Suprapubic skin (tissue), 4 donors: ENCODE measurements around the gene VWA7. TPM values are rescaled to one million over a fixed set of nuclear protein-coding genes. Genes with fewer than 3 reads are reported as not detected.

Experiments
- DNase-seq, 2 donors: peaks; one replicate each; pipeline ENCODE4 v3.0.0-alpha.2; 2019; ENCODE audit warnings: low spot score in 2 of 2
- H3K27ac ChIP-seq: fragments of 200-600 bp; sonication (generic); one replicate; pipeline ENCODE4 v1.5.1; 2019
- H3K27me3 ChIP-seq: fragments of 200-600 bp; sonication (generic); one replicate; pipeline ENCODE4 v1.5.1; 2019
- H3K36me3 ChIP-seq: fragments of 200-600 bp; sonication (generic); one replicate; pipeline ENCODE4 v1.5.1; 2019
- H3K4me1 ChIP-seq: fragments of 200-600 bp; sonication (generic); one replicate; pipeline ENCODE4 v1.5.1; 2019
- H3K4me3 ChIP-seq: fragments of 200-600 bp; sonication (generic); one replicate; pipeline ENCODE4 v1.5.1; 2019; ENCODE audit warnings: mild to moderate bottlenecking
- H3K9me3 ChIP-seq: fragments of 200-600 bp; sonication (generic); one replicate; pipeline ENCODE4 v1.5.1; 2019
- EP300 ChIP-seq: sonication (generic); formaldehyde crosslinking; IDR thresholded peaks from one replicate; pipeline ENCODE4 v1.6.1; 2017; ENCODE audit warnings: antibody characterized with exemption
- POLR2A ChIP-seq, 2 donors: fragments of 450-650 bp; IDR thresholded peaks; one replicate each; pipeline ENCODE4 v1.6.1; 2017; ENCODE audit warnings: antibody characterized with exemption in 2 of 2, mild to moderate bottlenecking in 2 of 2, moderate library complexity in 2 of 2
- POLR2AphosphoS5 ChIP-seq, 3 donors: sonication (generic); formaldehyde crosslinking; IDR thresholded peaks; one replicate each; pipeline ENCODE4 v1.6.1; 2017; ENCODE audit warnings: antibody characterized with exemption in 3 of 3
- WGBS: methylation state at CpG from one replicate; pipeline ENCODE4 v1.1.5; 2018; 5-methylcytosine and 5-hydroxymethylcytosine counted together
- total RNA-seq, 4 donors: library from RNA; depleted of rRNA; stranded (reverse); fragments of >200 nt; gene quantifications; one replicate each; pipeline ENCODE4 v1.1.0, GENCODE V29; 2016
- TF ChIP-seq, protein P1 (sequence below), 2 donors: fragments of 200-600 bp in 1 of 2; fragments of 450-650 bp in 1 of 2; sonication (generic) in 1 of 2; IDR thresholded peaks; one replicate each; pipeline ENCODE4 v1.5.1; 2016 to 2019; ENCODE audit warnings: antibody characterized with exemption in 2 of 2, mild to moderate bottlenecking in 1 of 2, moderate library complexity in 1 of 2

Gene VWA7
- total RNA-seq, 4 donors from 2014 or later = 1.3 to 3.3 (median 2.3) TPM

- peaks cover 11% of the 10 kb centered on the region for H3K4me1 ChIP-seq
- H3K27ac ChIP-seq = no peak overlapping the region
- peaks cover 15% of the 10 kb centered on the region for H3K36me3 ChIP-seq
- H3K9me3 ChIP-seq = no peaks in the 10 kb centered on the region
- DNase-seq = no peak
- TF ChIP-seq EP300 (no peak), POLR2A (IDR thresholded peaks at IDR 0.05) (no peak), POLR2AphosphoS5 (IDR thresholded peaks at IDR 0.05) (no peak)
- TF ChIP-seq, protein P1, sequence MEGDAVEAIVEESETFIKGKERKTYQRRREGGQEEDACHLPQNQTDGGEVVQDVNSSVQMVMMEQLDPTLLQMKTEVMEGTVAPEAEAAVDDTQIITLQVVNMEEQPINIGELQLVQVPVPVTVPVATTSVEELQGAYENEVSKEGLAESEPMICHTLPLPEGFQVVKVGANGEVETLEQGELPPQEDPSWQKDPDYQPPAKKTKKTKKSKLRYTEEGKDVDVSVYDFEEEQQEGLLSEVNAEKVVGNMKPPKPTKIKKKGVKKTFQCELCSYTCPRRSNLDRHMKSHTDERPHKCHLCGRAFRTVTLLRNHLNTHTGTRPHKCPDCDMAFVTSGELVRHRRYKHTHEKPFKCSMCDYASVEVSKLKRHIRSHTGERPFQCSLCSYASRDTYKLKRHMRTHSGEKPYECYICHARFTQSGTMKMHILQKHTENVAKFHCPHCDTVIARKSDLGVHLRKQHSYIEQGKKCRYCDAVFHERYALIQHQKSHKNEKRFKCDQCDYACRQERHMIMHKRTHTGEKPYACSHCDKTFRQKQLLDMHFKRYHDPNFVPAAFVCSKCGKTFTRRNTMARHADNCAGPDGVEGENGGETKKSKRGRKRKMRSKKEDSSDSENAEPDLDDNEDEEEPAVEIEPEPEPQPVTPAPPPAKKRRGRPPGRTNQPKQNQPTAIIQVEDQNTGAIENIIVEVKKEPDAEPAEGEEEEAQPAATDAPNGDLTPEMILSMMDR (IDR thresholded peaks at IDR 0.05) = no peak
- H3K4me3 ChIP-seq = no peak overlapping the region
- WGBS = 89% methylated on average over 1 of the region's 1 CpG
- H3K27me3 ChIP-seq = no peaks in the 10 kb centered on the region
Measured at GRCh38 chr6:31744422-31744821, 32.7 kb downstream of the VWA7 start.

DNA sequence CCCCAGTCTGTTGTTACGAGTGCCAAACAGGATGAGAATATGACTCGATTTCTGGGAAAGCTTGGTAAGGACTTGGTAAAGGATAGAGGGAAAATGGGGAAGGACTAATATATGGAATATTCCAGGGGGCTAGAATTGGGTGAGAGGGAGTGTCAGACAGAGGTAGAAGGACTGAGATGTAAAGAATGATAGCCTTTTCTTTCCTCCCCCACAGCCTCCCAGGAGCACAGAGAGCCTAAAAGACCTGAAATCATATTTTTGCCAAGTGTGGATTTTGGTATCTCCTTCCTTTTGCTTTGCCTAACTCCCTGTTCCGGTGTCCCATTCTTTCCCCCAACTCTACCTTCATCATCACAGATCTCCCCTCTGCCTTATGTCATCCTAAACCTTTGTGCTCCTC, 34.2 kb downstream of the VWA7 start:
- H3K4me3 ChIP-seq = no peak overlapping the region
- DNase-seq = no peak
- 84% methylated on average over 3 of the region's 3 CpGs for WGBS
- no peaks in the 10 kb centered on the region for H3K27me3 ChIP-seq
- no peak overlapping the region for H3K27ac ChIP-seq
- peaks cover 15% of the 10 kb centered on the region for H3K36me3 ChIP-seq
- peaks cover 26% of the 10 kb centered on the region for H3K4me1 ChIP-seq
- TF ChIP-seq EP300 (no peak), POLR2A (IDR thresholded peaks at IDR 0.05) (no peak), POLR2AphosphoS5 (IDR thresholded peaks at IDR 0.05) (no peak)
- TF ChIP-seq, protein P1 (IDR thresholded peaks at IDR 0.05) = no peak
- H3K9me3 ChIP-seq = no peaks in the 10 kb centered on the region

- DNase-seq = no peak
- H3K4me1 ChIP-seq = peaks cover 37% of the 10 kb centered on the region
- TF ChIP-seq, protein P1 (IDR thresholded peaks at IDR 0.05) = no peak
- TF ChIP-seq POLR2AphosphoS5 (IDR thresholded peaks at IDR 0.05) = no peak
- no peak for TF ChIP-seq POLR2A (IDR thresholded peaks at IDR 0.05)
- TF ChIP-seq EP300 = no peak
- no peaks in the 10 kb centered on the region for H3K9me3 ChIP-seq
- peaks cover 10% of the 10 kb centered on the region for H3K36me3 ChIP-seq
- no peak overlapping the region for H3K4me3 ChIP-seq
- WGBS = 86% methylated on average over 2 of the region's 2 CpGs
- no peak overlapping the region for H3K27ac ChIP-seq
- no peaks in the 10 kb centered on the region for H3K27me3 ChIP-seq
Measured at GRCh38 chr6:31741815-31742214, 35.3 kb downstream of the VWA7 start.

DNA sequence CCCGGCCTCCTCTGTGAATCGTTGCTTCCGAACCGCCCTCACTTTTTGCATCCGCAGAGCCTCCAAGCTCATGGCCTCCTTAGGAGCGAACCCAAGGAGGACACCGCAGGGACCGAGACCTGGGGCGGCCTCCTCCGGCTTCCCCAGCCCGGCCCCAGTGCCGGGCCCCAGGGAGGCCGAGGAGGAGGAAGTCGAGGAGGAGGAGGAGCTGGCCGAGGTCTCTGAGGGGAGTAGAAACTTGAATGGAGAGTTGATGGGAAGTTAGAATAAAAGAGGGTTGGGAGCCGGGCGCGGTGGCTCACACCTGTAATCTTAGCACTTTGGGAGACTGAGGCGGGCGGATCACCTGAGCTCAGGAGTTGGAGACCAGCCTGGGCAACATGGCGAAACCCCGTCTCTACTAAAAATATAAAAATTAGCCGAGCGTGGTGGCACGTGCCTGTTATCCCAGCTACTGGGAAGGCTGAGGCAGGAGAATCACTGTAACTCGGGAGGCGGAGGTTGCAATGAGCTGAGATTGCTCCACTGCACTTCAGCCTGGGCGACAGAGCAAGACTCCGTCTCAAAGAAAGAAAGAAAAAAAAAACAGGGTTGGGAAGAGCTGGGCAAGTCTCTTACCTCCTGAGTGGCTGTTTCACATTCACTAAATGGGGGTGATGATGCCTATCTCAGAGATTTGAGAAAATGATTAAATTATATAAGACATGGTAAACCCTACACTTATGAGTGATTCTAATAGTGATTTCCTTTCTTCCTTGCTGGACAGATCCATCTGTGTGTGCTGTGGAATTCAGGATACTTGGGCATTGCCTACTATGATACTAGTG, 36.5 kb downstream of the VWA7 start:
- Histone ChIP-seq H3K4me3 (peak overlapping the region; percentile 79), H3K36me3 (peaks cover 7% of the 10 kb centered on the region), H3K27ac (peak overlapping the region; percentile 66), H3K9me3 (no peaks in the 10 kb centered on the region), H3K4me1 (peaks cover 40% of the 10 kb centered on the region), H3K27me3 (no peaks in the 10 kb centered on the region)
- 10% methylated on average over 29 of the region's 29 CpGs for WGBS
- no peak for DNase-seq
- TF ChIP-seq POLR2AphosphoS5 (IDR thresholded peaks at IDR 0.05) (no peak), POLR2A (IDR thresholded peaks at IDR 0.05) (no peak)

- peak; percentile 99 for DNase-seq
- TF ChIP-seq POLR2A (IDR thresholded peaks at IDR 0.05) (no peak), POLR2AphosphoS5 (IDR thresholded peaks at IDR 0.05) (peak in 1 of 3 donors; percentile 12)
- Histone ChIP-seq H3K27me3 (no peaks in the 10 kb centered on the region), H3K4me3 (peak within 1 kb of the TSS; percentile 79), H3K4me1 (peaks cover 47% of the 10 kb centered on the region), H3K36me3 (peaks cover 7% of the 10 kb centered on the region), H3K9me3 (no peaks in the 10 kb centered on the region), H3K27ac (peak within 1 kb of the TSS; percentile 89)
- under 1% methylated on average over 34 of the region's 58 CpGs for WGBS
Measured at GRCh38 chr6:31739639-31740396, 37.3 kb downstream of the VWA7 start, which contains the start of gene MSH5. TSS of gene MSH5 (plus strand) at chr6:31740005. CDS start at chr6:31740467, 462 bp downstream.
